Measurements from ENCODE around the gene KIF11.

GRCh38 chr10:92696606-92697383 is 103.9 kb downstream of the KIF11 start:
- TF ChIP-seq E2F6 (IDR thresholded peaks at IDR 0.05; ENCODE audit: borderline replicate concordance, low read depth) (no peak), CTCF (IDR thresholded peaks at IDR 0.05) (no peak), ZFP36 (IDR thresholded peaks at IDR 0.05; ENCODE audit: borderline replicate concordance, partially characterized antibody) (no peak), REST (IDR thresholded peaks at IDR 0.05) (no peak), SREBF2 (IDR thresholded peaks at IDR 0.05) (no peak), CEBPB (IDR thresholded peaks at IDR 0.05) (no peak), CHD4 (IDR thresholded peaks at IDR 0.05; ENCODE audit: borderline replicate concordance) (no peak), HEYL (CRISPR knock-in tag; IDR thresholded peaks at IDR 0.05) (no peak), JUNB (IDR thresholded peaks at IDR 0.05) (no peak)

Measured in A549 (cell line).